Liver (tissue), 9 donors: ENCODE results near the gene CALML3. TPM values are rescaled to one million over a fixed set of nuclear protein-coding genes. Genes with fewer than 3 reads are reported as not detected.

Experiments
- DNase-seq: peaks from one replicate; pipeline ENCODE4 v3.0.0-alpha.2; 2017; ENCODE audit warnings: low spot score
- H3K27ac ChIP-seq, 2 donors: one replicate each; pipeline ENCODE4 v1.7.0; 2013; ENCODE audit warnings: inconsistent platforms in 2 of 2, low read length in 2 of 2, control low read depth in 1 of 2, low read depth in 1 of 2, mild to moderate bottlenecking in 1 of 2
- H3K27me3 ChIP-seq, 4 donors: one replicate each; pipeline versions ENCODE4 v1.6.1 to v1.7.0; 2013; ENCODE audit warnings: low read length in 3 of 4, inconsistent platforms in 1 of 4, mild to moderate bottlenecking in 1 of 4, moderate library complexity in 1 of 4; ENCODE audit not compliant: control insufficient read depth in 4 of 4, insufficient read depth in 4 of 4
- H3K36me3 ChIP-seq, 4 donors: one replicate each; pipeline versions ENCODE4 v1.6.1 to v1.7.0; 2013; ENCODE audit warnings: low read length in 3 of 4, mild to moderate bottlenecking in 3 of 4, low read depth in 1 of 4, moderate library complexity in 1 of 4; ENCODE audit not compliant: control insufficient read depth in 4 of 4, insufficient read depth in 3 of 4
- H3K4me1 ChIP-seq, 4 donors: one replicate each; pipeline versions ENCODE4 v1.6.1 to v1.7.0; 2013; ENCODE audit warnings: low read length in 3 of 4, mild to moderate bottlenecking in 3 of 4, moderate library complexity in 1 of 4; ENCODE audit not compliant: control insufficient read depth in 4 of 4, insufficient read depth in 4 of 4
- H3K4me3 ChIP-seq, 3 donors: one replicate each; pipeline versions ENCODE4 v1.6.1 to v1.7.0; 2013; ENCODE audit warnings: low read length in 3 of 3, control low read depth in 1 of 3, low read depth in 1 of 3, mild to moderate bottlenecking in 1 of 3
- H3K9ac ChIP-seq, 2 donors: one replicate each; pipeline ENCODE4 v1.7.0; 2013; ENCODE audit warnings: low read length in 2 of 2, mild to moderate bottlenecking in 2 of 2, moderate library complexity in 2 of 2, control low read depth in 1 of 2, low read depth in 1 of 2
- H3K9me3 ChIP-seq, 4 donors: one replicate each; pipeline versions ENCODE4 v1.6.1 to v1.7.0; 2013; ENCODE audit warnings: low read length in 3 of 4; ENCODE audit not compliant: control insufficient read depth in 4 of 4
- EGR1 ChIP-seq, 2 donors: IDR thresholded peaks; 2 replicates each; pipeline ENCODE4 v1.6.1; 2016 to 2018; ENCODE audit warnings: antibody characterized with exemption in 2 of 2, low read depth in 2 of 2
- FOXA1 ChIP-seq: IDR thresholded peaks from 2 replicates; pipeline ENCODE4 v1.6.1; 2016; ENCODE audit warnings: antibody characterized with exemption
- FOXA2 ChIP-seq: IDR thresholded peaks from 2 replicates; pipeline ENCODE4 v1.6.1; 2016; ENCODE audit warnings: antibody characterized with exemption
- GABPA ChIP-seq, 2 donors: IDR thresholded peaks in 1 of 2; conservative IDR thresholded peaks in 1 of 2; 2 replicates each; pipeline ENCODE4 v1.6.1; 2016; ENCODE audit warnings: antibody characterized with exemption in 2 of 2, mild to moderate bottlenecking in 1 of 2, moderate library complexity in 1 of 2
- HNF4A ChIP-seq, 2 donors: conservative IDR thresholded peaks; 2 replicates each; pipeline ENCODE4 v1.6.1; 2016; ENCODE audit warnings: antibody characterized with exemption in 2 of 2, mild to moderate bottlenecking in 2 of 2
- HNF4G ChIP-seq: IDR thresholded peaks from 2 replicates; pipeline ENCODE4 v1.6.1; 2016; ENCODE audit warnings: antibody characterized with exemption
- JUND ChIP-seq, 2 donors: IDR thresholded peaks; 2 replicates each; pipeline ENCODE4 v1.6.1; 2016; ENCODE audit warnings: antibody characterized with exemption in 2 of 2
- MAX ChIP-seq: IDR thresholded peaks from 2 replicates; pipeline ENCODE4 v1.6.1; 2016; ENCODE audit warnings: antibody characterized with exemption
- NR2F2 ChIP-seq: IDR thresholded peaks from 2 replicates; pipeline ENCODE4 v1.6.1; 2016; ENCODE audit warnings: antibody characterized with exemption
- RAD21 ChIP-seq, 2 donors: IDR thresholded peaks; 2 replicates each; pipeline ENCODE4 v1.6.1; 2016; ENCODE audit warnings: antibody characterized with exemption in 2 of 2, mild to moderate bottlenecking in 2 of 2
- RXRA ChIP-seq, 2 donors: IDR thresholded peaks; 2 replicates each; pipeline ENCODE4 v1.6.1; 2017 to 2018; ENCODE audit warnings: antibody characterized with exemption in 2 of 2, mild to moderate bottlenecking in 1 of 2
- SP1 ChIP-seq: IDR thresholded peaks from 2 replicates; pipeline ENCODE4 v1.6.1; 2018; ENCODE audit warnings: antibody characterized with exemption, mild to moderate bottlenecking
- TAF1 ChIP-seq: conservative IDR thresholded peaks from 2 replicates; pipeline ENCODE4 v1.6.1; 2016; ENCODE audit warnings: antibody characterized with exemption, mild to moderate bottlenecking
- YY1 ChIP-seq: IDR thresholded peaks from 2 replicates; pipeline ENCODE4 v1.6.1; 2016; ENCODE audit warnings: antibody characterized with exemption, mild to moderate bottlenecking
- ZBTB33 ChIP-seq: IDR thresholded peaks from 2 replicates; pipeline ENCODE4 v1.6.1; 2016; ENCODE audit warnings: antibody characterized with exemption
- WGBS: extraction: QIAGEN DNeasy Blood & Tissue Kit; methylation state at CpG from one replicate; pipeline ENCODE4 v1.1.7; 2013; 5-methylcytosine and 5-hydroxymethylcytosine counted together
- polyA plus RNA-seq, 2 donors: library from polyadenylated mRNA; stranded (reverse) in 1 of 2; unstranded in 1 of 2; fragments of 200-250 nt in 1 of 2; fragments of >200 nt in 1 of 2; fragmentation: Nextera tagmentation in 1 of 2; extraction: Ambion mirVana in 1 of 2; gene quantifications; one replicate each; pipeline versions ENCODE4 v1.2.1 to v1.2.3, GENCODE V29; 2013 to 2015
- total RNA-seq, 2 donors: library from RNA; depleted of rRNA; stranded (reverse); fragments of >200 nt; gene quantifications; one replicate each; pipeline ENCODE4 v1.2.3, GENCODE V29; 2014
- TF ChIP-seq, protein P1 (sequence below): IDR thresholded peaks from 2 replicates; pipeline ENCODE4 v1.6.1; 2016; ENCODE audit warnings: antibody characterized with exemption
- TF ChIP-seq, protein P2 (sequence below): fragments of 150-350 bp; IDR thresholded peaks from 2 replicates; pipeline ENCODE4 v1.5.1; 2017; ENCODE audit warnings: improper control_type of control experiment, low read depth, low read length; ENCODE audit not compliant: missing input control
- TF ChIP-seq, protein P3 (sequence below): IDR thresholded peaks from 2 replicates; pipeline ENCODE4 v1.6.1; 2016; ENCODE audit warnings: antibody characterized with exemption, mild to moderate bottlenecking
- donor health status: healthy.
- donor health status: healthy.
- donor health status: healthy.
- donor health status: healthy.
- donor health status: healthy.

CALML3 gene
- total and polyA plus RNA-seq, 4 donors = not detected

DNA sequence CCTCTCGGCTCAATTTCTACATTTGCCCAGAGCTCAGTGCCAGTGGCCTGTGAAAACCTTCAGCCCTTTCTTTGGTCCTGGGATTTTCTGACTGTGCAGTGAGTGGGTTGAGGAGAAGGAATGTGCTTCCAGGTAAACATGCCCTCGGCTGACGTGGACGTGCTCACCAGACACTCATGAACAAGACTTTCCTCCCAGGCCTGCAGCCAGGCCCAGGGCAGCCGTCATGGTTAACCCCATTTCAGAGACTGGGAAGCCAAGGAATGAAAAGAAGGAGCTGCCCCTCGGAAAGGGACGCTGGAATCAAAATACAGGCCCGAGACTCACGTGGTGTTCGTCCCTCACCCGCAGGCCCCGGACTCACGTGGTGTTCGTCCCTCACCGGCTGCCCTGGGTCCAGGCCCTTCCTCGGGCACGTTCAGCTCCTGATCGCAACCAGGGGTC, 16.6 kb upstream of the CALML3 start (continued):
- TF ChIP-seq EGR1 (IDR thresholded peaks at IDR 0.05; ENCODE audit: low read depth in 2 of 2) (no peak), HNF4G (no peak), MAX (no peak), YY1 (no peak), FOXA1 (no peak)

DNA sequence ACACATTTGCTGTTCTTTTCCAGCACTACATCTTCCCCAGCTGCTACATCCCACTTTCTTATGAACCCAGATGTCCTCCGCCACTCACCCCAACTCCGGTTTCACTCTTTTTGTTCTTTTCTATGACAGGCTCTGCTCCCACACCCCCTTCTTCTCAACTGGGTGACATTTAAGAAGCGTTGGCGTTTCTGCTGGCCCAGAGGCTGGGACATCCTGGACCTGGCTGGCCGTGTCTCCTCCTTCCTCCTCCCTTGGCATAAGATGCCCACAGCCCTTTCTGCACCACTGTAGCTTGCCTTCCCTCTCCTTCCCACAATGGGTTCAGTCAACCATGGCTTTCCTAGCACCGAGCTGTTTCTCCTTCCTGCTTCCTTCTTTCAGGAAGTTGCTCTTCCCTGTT, 16.0 kb upstream of the CALML3 start:
- Histone ChIP-seq H3K36me3 (no peaks in the 10 kb centered on the region), H3K9ac (no peak overlapping the region), H3K27me3 (no peaks in the 10 kb centered on the region), H3K4me3 (no peak overlapping the region), H3K27ac (no peak overlapping the region), H3K9me3 (no peaks in the 10 kb centered on the region), H3K4me1 (no peaks in the 10 kb centered on the region)
- WGBS = 95% methylated on average over 6 of the region's 6 CpGs
- no peak for DNase-seq
- TF ChIP-seq, protein P1, sequence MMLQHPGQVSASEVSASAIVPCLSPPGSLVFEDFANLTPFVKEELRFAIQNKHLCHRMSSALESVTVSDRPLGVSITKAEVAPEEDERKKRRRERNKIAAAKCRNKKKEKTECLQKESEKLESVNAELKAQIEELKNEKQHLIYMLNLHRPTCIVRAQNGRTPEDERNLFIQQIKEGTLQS = no peak
- no peak for TF ChIP-seq RXRA (IDR thresholded peaks at IDR 0.05)
- no peak for TF ChIP-seq RAD21 (IDR thresholded peaks at IDR 0.05)
- TF ChIP-seq HNF4A (conservative IDR thresholded peaks at IDR 0.05) = no peak
- TF ChIP-seq, protein P2, sequence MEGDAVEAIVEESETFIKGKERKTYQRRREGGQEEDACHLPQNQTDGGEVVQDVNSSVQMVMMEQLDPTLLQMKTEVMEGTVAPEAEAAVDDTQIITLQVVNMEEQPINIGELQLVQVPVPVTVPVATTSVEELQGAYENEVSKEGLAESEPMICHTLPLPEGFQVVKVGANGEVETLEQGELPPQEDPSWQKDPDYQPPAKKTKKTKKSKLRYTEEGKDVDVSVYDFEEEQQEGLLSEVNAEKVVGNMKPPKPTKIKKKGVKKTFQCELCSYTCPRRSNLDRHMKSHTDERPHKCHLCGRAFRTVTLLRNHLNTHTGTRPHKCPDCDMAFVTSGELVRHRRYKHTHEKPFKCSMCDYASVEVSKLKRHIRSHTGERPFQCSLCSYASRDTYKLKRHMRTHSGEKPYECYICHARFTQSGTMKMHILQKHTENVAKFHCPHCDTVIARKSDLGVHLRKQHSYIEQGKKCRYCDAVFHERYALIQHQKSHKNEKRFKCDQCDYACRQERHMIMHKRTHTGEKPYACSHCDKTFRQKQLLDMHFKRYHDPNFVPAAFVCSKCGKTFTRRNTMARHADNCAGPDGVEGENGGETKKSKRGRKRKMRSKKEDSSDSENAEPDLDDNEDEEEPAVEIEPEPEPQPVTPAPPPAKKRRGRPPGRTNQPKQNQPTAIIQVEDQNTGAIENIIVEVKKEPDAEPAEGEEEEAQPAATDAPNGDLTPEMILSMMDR = no peak
- no peak for TF ChIP-seq SP1
- no peak for TF ChIP-seq GABPA (IDR thresholded peaks at IDR 0.05 in 1 of 2, conservative IDR thresholded peaks at IDR 0.05 in 1 of 2)
- no peak for TF ChIP-seq YY1
- TF ChIP-seq FOXA2 = no peak
- TF ChIP-seq FOXA1 = no peak
- TF ChIP-seq TAF1 = no peak
- no peak for TF ChIP-seq HNF4G
- TF ChIP-seq, protein P3, sequence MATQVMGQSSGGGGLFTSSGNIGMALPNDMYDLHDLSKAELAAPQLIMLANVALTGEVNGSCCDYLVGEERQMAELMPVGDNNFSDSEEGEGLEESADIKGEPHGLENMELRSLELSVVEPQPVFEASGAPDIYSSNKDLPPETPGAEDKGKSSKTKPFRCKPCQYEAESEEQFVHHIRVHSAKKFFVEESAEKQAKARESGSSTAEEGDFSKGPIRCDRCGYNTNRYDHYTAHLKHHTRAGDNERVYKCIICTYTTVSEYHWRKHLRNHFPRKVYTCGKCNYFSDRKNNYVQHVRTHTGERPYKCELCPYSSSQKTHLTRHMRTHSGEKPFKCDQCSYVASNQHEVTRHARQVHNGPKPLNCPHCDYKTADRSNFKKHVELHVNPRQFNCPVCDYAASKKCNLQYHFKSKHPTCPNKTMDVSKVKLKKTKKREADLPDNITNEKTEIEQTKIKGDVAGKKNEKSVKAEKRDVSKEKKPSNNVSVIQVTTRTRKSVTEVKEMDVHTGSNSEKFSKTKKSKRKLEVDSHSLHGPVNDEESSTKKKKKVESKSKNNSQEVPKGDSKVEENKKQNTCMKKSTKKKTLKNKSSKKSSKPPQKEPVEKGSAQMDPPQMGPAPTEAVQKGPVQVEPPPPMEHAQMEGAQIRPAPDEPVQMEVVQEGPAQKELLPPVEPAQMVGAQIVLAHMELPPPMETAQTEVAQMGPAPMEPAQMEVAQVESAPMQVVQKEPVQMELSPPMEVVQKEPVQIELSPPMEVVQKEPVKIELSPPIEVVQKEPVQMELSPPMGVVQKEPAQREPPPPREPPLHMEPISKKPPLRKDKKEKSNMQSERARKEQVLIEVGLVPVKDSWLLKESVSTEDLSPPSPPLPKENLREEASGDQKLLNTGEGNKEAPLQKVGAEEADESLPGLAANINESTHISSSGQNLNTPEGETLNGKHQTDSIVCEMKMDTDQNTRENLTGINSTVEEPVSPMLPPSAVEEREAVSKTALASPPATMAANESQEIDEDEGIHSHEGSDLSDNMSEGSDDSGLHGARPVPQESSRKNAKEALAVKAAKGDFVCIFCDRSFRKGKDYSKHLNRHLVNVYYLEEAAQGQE = no peak
- TF ChIP-seq NR2F2 = no peak
- TF ChIP-seq ZBTB33 = no peak
- TF ChIP-seq JUND (IDR thresholded peaks at IDR 0.05) = no peak
- TF ChIP-seq EGR1 (IDR thresholded peaks at IDR 0.05; ENCODE audit: low read depth in 2 of 2) = no peak
- no peak for TF ChIP-seq MAX
